CD14-positive monocyte (primary cell): ENCODE measurements around the gene NSMCE3. TPM values are rescaled to one million over a fixed set of nuclear protein-coding genes. Genes with fewer than 3 reads are reported as not detected.
"Not testable (repeated sequence)": the region's sequence is repeated elsewhere in the genome, so short reads cannot be mapped to it uniquely, and the experiment has no call there.

Experiments
- DNase-seq, 3 donors: peaks; one replicate each; pipeline ENCODE4 v3.0.0-alpha.2; 2011 to 2022
- H2AFZ ChIP-seq: 2 replicates; pipeline ENCODE4 v1.6.0; 2012; ENCODE audit warnings: mild to moderate bottlenecking, low read depth, low read length, inconsistent platforms; ENCODE audit not compliant: insufficient read depth, poor library complexity, severe bottlenecking
- H3K27ac ChIP-seq, 2 donors: 1 replicate in 1 of 2; 2 replicates in 1 of 2; pipeline ENCODE4 v1.5.1; 2012 to 2013; ENCODE audit warnings: low read length in 2 of 2, control low read depth in 1 of 2, inconsistent platforms in 1 of 2, low read depth in 1 of 2, mild to moderate bottlenecking in 1 of 2
- H3K27me3 ChIP-seq, 2 donors: one replicate each; pipeline versions ENCODE4 v1.6.0 to v1.6.1; 2011 to 2013; ENCODE audit warnings: low read length in 2 of 2; ENCODE audit not compliant: control insufficient read depth in 2 of 2, insufficient read depth in 2 of 2
- H3K36me3 ChIP-seq, 2 donors: replicated peaks in 1 of 2; 1 replicate in 1 of 2; 2 replicates in 1 of 2; pipeline versions ENCODE4 v1.5.1 to v1.6.1; 2012 to 2013; ENCODE audit warnings: low read length in 2 of 2, control low read depth in 1 of 2, inconsistent platforms in 1 of 2, mild to moderate bottlenecking in 1 of 2; ENCODE audit not compliant: insufficient read depth in 2 of 2, control insufficient read depth in 1 of 2
- H3K4me1 ChIP-seq, 2 donors: 1 replicate in 1 of 2; 2 replicates in 1 of 2; pipeline versions ENCODE4 v1.5.1 to v1.6.1; 2012 to 2013; ENCODE audit warnings: low read length in 2 of 2, control low read depth in 1 of 2, inconsistent platforms in 1 of 2, mild to moderate bottlenecking in 1 of 2, moderate library complexity in 1 of 2; ENCODE audit not compliant: insufficient read depth in 2 of 2, control insufficient read depth in 1 of 2
- H3K4me2 ChIP-seq: replicated peaks from 2 replicates; pipeline ENCODE3; 2012; ENCODE audit warnings: low read length, moderate library complexity, mild to moderate bottlenecking; ENCODE audit not compliant: poor library complexity, severe bottlenecking; ENCODE audit errors: extremely low read depth
- H3K4me3 ChIP-seq, 3 experiments: fragments of 200-600 bp in 1 of 3; sonication (generic) in 1 of 3; replicated peaks in 1 of 3; 1 replicate in 2 of 3; 2 replicates in 1 of 3; pipeline ENCODE4 v1.5.1; 2011 to 2013; ENCODE audit warnings: low read length in 3 of 3, mild to moderate bottlenecking in 3 of 3, control low read depth in 2 of 3, low read depth in 2 of 3, inconsistent platforms in 1 of 3, moderate library complexity in 1 of 3
- H3K79me2 ChIP-seq: 2 replicates; pipeline ENCODE4 v1.6.0; 2012; ENCODE audit warnings: mild to moderate bottlenecking, control low read depth, inconsistent platforms, low read length, moderate library complexity; ENCODE audit not compliant: insufficient read depth
- H3K9ac ChIP-seq: 2 replicates; pipeline ENCODE4 v1.6.0; 2017; ENCODE audit warnings: low read length, mild to moderate bottlenecking; ENCODE audit not compliant: insufficient read depth, poor library complexity, severe bottlenecking
- H3K9me3 ChIP-seq, 2 donors: replicated peaks in 1 of 2; 1 replicate in 1 of 2; 2 replicates in 1 of 2; pipeline versions ENCODE4 v1.5.1 to v1.6.1; 2012 to 2013; ENCODE audit warnings: low read length in 2 of 2, control low read depth in 1 of 2; ENCODE audit not compliant: control insufficient read depth in 1 of 2, insufficient read depth in 1 of 2
- H4K20me1 ChIP-seq: 2 replicates; pipeline ENCODE4 v1.6.0; 2012; ENCODE audit warnings: mild to moderate bottlenecking, low read length, control low read depth, moderate library complexity; ENCODE audit not compliant: insufficient read depth
- H3K27ac Mint-ChIP-seq, 7 donors: one replicate each; pipeline ENCODE4 v1.8.0; 2020; ENCODE audit warnings: mild to moderate bottlenecking in 7 of 7, mixed read lengths in 7 of 7, moderate library complexity in 6 of 7, inconsistent platforms in 2 of 7
- H3K27me3 Mint-ChIP-seq, 3 donors: one replicate each; pipeline ENCODE4 v1.8.0; 2021 to 2022; ENCODE audit warnings: low read depth in 3 of 3, mild to moderate bottlenecking in 3 of 3, mixed read lengths in 3 of 3, moderate library complexity in 3 of 3, inconsistent platforms in 1 of 3
- H3K36me3 Mint-ChIP-seq, 2 donors: one replicate each; pipeline ENCODE4 v1.8.0; 2020; ENCODE audit warnings: mixed read lengths in 2 of 2, inconsistent platforms in 1 of 2, mild to moderate bottlenecking in 1 of 2
- H3K4me1 Mint-ChIP-seq: one replicate; pipeline ENCODE4 v1.8.0; 2020; ENCODE audit warnings: mild to moderate bottlenecking, mixed read lengths
- H3K4me3 Mint-ChIP-seq, 2 donors: one replicate each; pipeline ENCODE4 v1.8.0; 2020; ENCODE audit warnings: mild to moderate bottlenecking in 2 of 2, mixed read lengths in 2 of 2, moderate library complexity in 1 of 2
- H3K9me3 Mint-ChIP-seq, 7 donors: one replicate each; pipeline ENCODE4 v1.8.0; 2020 to 2022; ENCODE audit warnings: mixed read lengths in 7 of 7, mild to moderate bottlenecking in 6 of 7, moderate library complexity in 6 of 7, inconsistent platforms in 2 of 7
- CTCF ChIP-seq: fragments of 200-600 bp; IDR thresholded peaks from one replicate; pipeline ENCODE4 v1.8.0; 2022; ENCODE audit warnings: antibody characterized with exemption, mild to moderate bottlenecking
- whole genome bisulfite sequencing: methylation state at CpG from one replicate; pipeline ENCODE4 v1.1.5; 2013; ENCODE audit warnings: missing lambda C conversion rate; ENCODE audit not compliant: insufficient coverage; 5-methylcytosine and 5-hydroxymethylcytosine counted together
- intact Hi-C, 2 donors: fragments of 100-400 bp; cut with micrococcal nuclease; formaldehyde crosslinking; loops; one replicate each; pipeline versions ENCODE4 v1.15.0 to v1.15.1; 2023
- polyA plus RNA-seq, 3 donors: library from polyadenylated mRNA; depleted of rRNA in 1 of 3; unstranded in 2 of 3; stranded (reverse) in 1 of 3; fragments of 300-500 nt in 2 of 3; fragments of >200 nt in 1 of 3; fragmentation: Illumina TruSeq in 2 of 3; gene quantifications; 1 replicate in 2 of 3; 2 replicates in 1 of 3; pipeline ENCODE4 v1.2.3, GENCODE V29; 2012 to 2021

Gene NSMCE3
- polyA plus RNA-seq, 3 donors, result 5.9 to 9.0 (median 7.5) TPM

- H3K27ac Mint-ChIP-seq, result no peak overlapping the region
- H3K4me3 Mint-ChIP-seq, result no peak overlapping the region
- peaks cover 4 to 18% (median 8%) of the 10 kb centered on the region in 7 donors for H3K9me3 Mint-ChIP-seq
- no peaks in the 10 kb centered on the region for H3K4me1 Mint-ChIP-seq
- no peaks in the 10 kb centered on the region for H3K36me3 Mint-ChIP-seq
- TF ChIP-seq CTCF, result no peak
- 52% methylated on average over 6 of the region's 9 CpGs for WGBS
- Histone ChIP-seq H4K20me1 (no peaks in the 10 kb centered on the region), H3K4me1 (no peaks in the 10 kb centered on the region), H3K4me3 (no peak overlapping the region), H3K36me3 (no peaks in the 10 kb centered on the region), H2AFZ (no peak overlapping the region), H3K4me2 (no peak overlapping the region), H3K9ac (no peak overlapping the region), H3K79me2 (no peaks in the 10 kb centered on the region), H3K27me3 (peaks cover 0 to 2% of the 10 kb centered on the region in 2 donors), H3K9me3 (peaks cover 0 to 6% of the 10 kb centered on the region in 2 donors), H3K27ac (no peak overlapping the region)
- H3K27me3 Mint-ChIP-seq, result peaks cover 3 to 19% (median 3%) of the 10 kb centered on the region in 3 donors
- intact Hi-C loops, result no loop called here
- no peak for DNase-seq
These were observed 43.0 kb downstream of the NSMCE3 start for GRCh38 chr15:29226436-29227208.

- Histone ChIP-seq H3K36me3 (no peaks in the 10 kb centered on the region), H3K9ac (no peak overlapping the region), H3K9me3 (peaks cover 0 to 6% of the 10 kb centered on the region in 2 donors), H3K4me3 (no peak overlapping the region), H3K79me2 (no peaks in the 10 kb centered on the region), H3K4me1 (no peaks in the 10 kb centered on the region), H4K20me1 (no peaks in the 10 kb centered on the region), H3K27ac (no peak overlapping the region), H2AFZ (no peak overlapping the region), H3K4me2 (no peak overlapping the region), H3K27me3 (peaks cover 0 to 2% of the 10 kb centered on the region in 2 donors)
- peak overlapping the region in 1 of 2 donors; percentile 40 for H3K4me3 Mint-ChIP-seq
- H3K36me3 Mint-ChIP-seq, result no peaks in the 10 kb centered on the region
- no peaks in the 10 kb centered on the region for H3K4me1 Mint-ChIP-seq
- H3K9me3 Mint-ChIP-seq, result peaks cover 4 to 19% (median 8%) of the 10 kb centered on the region in 7 donors
- no peak overlapping the region for H3K27ac Mint-ChIP-seq
- no peak for DNase-seq
- no peak for TF ChIP-seq CTCF
- 73% methylated on average over 20 of the region's 22 CpGs for WGBS
- peaks cover 3 to 19% (median 3%) of the 10 kb centered on the region in 3 donors for H3K27me3 Mint-ChIP-seq
- intact Hi-C loops, result no loop called here
These were observed 43.9 kb downstream of the NSMCE3 start for GRCh38 chr15:29225534-29226234.

- H3K79me2 ChIP-seq, H3K4me3 ChIP-seq, H3K27ac ChIP-seq, H3K4me2 ChIP-seq, DNase-seq, H3K4me3 Mint-ChIP-seq, H4K20me1 ChIP-seq, H3K36me3 Mint-ChIP-seq, H3K9me3 ChIP-seq, H3K27ac Mint-ChIP-seq, H2AFZ ChIP-seq, H3K9ac ChIP-seq, H3K4me1 Mint-ChIP-seq, H3K27me3 ChIP-seq, H3K4me1 ChIP-seq, H3K36me3 ChIP-seq, intact Hi-C loops: not testable (repeated sequence)
- Mint-ChIP-seq H3K27me3 (peaks cover 3 to 19% (median 3%) of the 10 kb centered on the region in 3 donors), H3K9me3 (peaks cover 4 to 19% (median 8%) of the 10 kb centered on the region in 7 donors)
- WGBS, result 94% methylated on average over 10 of the region's 15 CpGs
These were observed 44.6 kb downstream of the NSMCE3 start for GRCh38 chr15:29224987-29225363.
